ENCODE results near the gene PNPLA4.

- TF ChIP-seq CTCF (IDR thresholded peaks at IDR 0.05): no peak
- no peak for TF ChIP-seq POLR2A (IDR thresholded peaks at IDR 0.05)
Measured at GRCh38 chrX:7852166-7852565, 75.0 kb downstream of the PNPLA4 start.
